Right lung (tissue), 5 donors: ENCODE results near the gene KLF5. TPM values are rescaled to one million over a fixed set of nuclear protein-coding genes. Genes with fewer than 3 reads are reported as not detected.
"Not testable (repeated sequence)": the region's sequence is repeated elsewhere in the genome, so short reads cannot be mapped to it uniquely, and the experiment has no call there.

Experiments used
- DNase-seq, 2 donors: peaks; one replicate each; pipeline ENCODE4 v3.0.0-alpha.2; 2013
- polyA plus RNA-seq, 5 donors: library from polyadenylated mRNA; unstranded; fragments of 120-200 nt; gene quantifications; one replicate each; pipeline versions ENCODE4 v1.2.1 to v1.2.3, GENCODE V29; 2013; ENCODE audit warnings: inconsistent platforms in 1 of 5, low replicate concordance in 1 of 5; ENCODE audit not compliant: insufficient read length in 5 of 5, insufficient read depth in 1 of 5

The KLF5 gene
- polyA plus RNA-seq, 5 donors, result 14.7 to 32.0 (median 18.9) TPM

GRCh38 chr13:73082895-73083294, 24.1 kb downstream of the KLF5 start:
- DNase-seq, result no peak

GRCh38 chr13:73088332-73088935, 29.6 kb downstream of the KLF5 start:
- no peak for DNase-seq

GRCh38 chr13:73089213-73089612, 30.4 kb downstream of the KLF5 start:
- DNase-seq, result no peak

GRCh38 chr13:73090116-73090822, 31.5 kb downstream of the KLF5 start:
- DNase-seq, result no peak

DNA sequence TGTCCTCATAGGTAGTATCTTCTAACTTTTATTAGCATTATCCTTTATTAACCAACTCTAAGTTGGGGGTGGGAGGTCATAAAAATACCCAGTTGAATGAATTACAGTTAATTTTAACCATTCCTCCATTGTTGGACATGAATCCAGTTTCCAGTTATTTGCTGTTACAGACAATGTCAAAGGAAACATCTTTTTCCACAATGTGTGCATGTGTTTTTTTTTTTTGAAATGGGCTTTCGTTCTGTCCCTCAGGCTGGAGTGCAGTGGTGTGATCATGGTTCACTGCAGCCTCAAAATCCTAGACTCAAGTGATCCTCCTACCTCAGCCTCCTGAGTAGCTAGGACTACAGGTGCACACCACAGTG, 32.0 kb downstream of the KLF5 start:
- no peak for DNase-seq

DNA sequence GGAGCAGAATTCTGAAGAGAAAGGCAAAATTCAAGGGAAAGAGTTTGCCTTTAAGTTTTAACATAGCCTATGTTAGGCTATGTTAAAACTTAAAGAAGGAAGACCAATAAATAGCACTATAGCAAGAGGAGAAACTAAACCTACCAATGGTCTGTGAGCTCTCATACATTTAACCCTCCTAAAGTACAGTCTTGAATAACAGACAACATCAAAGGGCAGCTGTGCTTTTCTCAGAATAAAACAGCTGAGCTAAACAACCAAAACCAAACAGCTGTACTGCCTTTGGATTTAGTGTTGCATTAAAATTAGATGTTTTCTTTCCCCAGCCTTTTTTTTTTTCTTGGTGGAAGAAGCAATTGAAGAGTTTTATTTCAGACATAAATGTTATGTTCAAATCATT, 34.0 kb downstream of the KLF5 start:
- no peak for DNase-seq

- no peak for DNase-seq
Measured at GRCh38 chr13:73096173-73096572, 37.4 kb downstream of the KLF5 start.

DNA sequence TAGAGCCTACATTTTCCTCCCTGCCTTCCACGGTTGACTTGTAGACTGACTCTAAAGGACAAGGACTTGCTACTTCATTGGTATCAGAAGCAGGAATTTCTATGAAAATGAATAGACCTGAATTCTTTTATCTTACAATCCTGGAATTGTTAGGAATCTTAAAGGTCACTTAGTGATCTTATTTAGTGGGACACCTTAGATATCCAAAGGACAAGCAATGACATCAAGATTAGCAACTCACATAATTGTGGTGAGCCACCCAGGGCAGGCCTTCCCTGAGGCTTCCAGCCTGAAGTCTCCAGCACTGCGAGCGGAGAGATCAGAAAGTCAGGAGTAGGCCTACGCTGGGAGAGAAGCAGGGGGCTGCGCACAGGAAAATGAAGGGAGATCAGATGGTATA, 37.8 kb downstream of the KLF5 start:
- no peak for DNase-seq

- DNase-seq, result not testable (repeated sequence)
Measured at GRCh38 chr13:73100781-73101180, 42.0 kb downstream of the KLF5 start.

DNA sequence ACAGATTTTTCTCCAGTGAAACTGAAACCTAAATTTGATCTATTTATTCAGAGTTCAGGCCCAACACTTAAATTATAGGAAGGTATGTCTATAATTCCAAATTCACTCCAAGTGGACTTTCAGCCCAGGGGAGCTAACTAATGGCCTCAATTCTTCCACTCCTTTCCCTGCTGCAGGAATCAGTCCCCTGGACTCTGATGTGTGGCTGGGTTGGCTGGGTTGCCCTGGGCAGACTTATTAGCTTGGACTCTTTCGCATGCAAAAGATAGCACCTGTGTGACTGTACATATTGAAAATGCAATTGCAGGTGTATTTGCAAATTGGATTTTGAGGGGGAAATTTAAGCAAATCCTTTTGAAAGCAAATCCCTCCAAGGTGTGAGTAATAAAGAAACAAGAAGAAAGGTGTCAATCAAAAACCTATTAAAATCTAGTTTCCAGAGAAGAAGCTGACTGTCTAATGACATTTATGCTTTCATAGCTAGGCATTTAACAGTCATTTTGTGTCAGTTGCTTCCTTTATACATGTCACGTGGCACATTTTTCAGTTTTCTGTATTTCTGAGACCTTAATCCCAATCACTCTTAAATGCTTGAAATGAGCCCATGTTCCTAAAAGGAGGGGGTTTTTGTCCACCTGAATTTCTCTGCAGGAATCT, 42.7 kb downstream of the KLF5 start:
- no peak for DNase-seq

DNA sequence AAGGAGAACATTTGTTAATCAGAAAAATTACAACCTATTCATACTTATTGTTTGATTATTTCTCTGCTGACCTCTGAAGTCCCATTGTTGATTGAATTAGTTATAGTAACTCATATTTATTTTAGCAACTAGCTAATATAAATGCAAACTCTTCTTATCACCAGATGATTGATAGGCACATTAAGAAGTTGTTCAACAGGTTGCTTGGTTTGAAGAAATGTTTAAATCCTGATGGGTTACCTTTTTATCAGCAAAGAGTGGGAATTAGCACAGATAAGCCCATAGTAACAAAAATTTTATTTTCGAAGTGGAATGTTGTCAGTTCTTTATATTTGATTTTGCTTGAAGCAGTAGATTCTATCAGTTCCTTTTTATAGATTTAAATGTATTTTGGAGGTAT, 44.4 kb downstream of the KLF5 start:
- DNase-seq, result no peak

GRCh38 chr13:73106513-73107178, 47.8 kb downstream of the KLF5 start:
- DNase-seq, result peak in 1 of 2 donors; percentile 21

DNA sequence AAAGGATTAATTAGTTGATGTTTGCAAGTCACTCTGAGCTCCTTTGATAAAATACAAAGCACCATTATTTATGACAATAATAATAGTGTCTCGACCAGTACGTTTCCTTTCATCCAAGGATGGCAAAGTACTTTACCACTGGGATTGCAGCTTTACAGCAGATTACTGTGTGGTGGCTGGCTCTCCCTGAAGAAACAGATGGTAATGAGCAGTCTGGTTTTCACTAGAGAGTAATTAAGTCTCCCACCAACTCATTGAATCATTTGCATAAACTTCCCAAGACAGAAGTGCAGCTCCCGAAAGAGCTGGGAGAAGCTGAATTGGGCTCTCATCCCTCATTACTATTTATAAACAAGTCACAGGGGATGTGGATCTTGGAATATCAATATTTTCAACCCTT, 48.7 kb downstream of the KLF5 start:
- no peak for DNase-seq

DNA sequence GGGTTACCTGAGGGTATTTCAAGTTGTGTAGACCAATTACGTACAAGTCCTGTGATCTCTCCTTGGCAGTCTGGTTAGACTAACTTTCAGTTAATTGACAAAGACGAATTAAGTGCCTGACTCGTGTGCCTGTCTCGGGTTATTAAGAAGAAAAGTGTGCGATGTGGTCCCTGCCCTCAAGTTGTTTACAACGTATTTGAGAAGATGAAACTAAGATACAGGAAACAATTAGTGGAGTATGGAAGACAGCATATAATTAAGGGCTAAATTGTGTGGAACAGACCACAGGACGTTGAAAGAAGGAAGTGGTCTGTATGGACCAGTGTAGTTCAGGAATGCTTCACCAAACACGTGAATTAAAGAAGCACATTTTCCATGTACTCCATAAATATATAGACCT, 49.2 kb downstream of the KLF5 start:
- DNase-seq, result no peak

GRCh38 chr13:73109288-73109899, 50.6 kb downstream of the KLF5 start:
- DNase-seq, result no peak

- DNase-seq, result no peak
Measured at GRCh38 chr13:73109969-73110368, 51.2 kb downstream of the KLF5 start.

DNA sequence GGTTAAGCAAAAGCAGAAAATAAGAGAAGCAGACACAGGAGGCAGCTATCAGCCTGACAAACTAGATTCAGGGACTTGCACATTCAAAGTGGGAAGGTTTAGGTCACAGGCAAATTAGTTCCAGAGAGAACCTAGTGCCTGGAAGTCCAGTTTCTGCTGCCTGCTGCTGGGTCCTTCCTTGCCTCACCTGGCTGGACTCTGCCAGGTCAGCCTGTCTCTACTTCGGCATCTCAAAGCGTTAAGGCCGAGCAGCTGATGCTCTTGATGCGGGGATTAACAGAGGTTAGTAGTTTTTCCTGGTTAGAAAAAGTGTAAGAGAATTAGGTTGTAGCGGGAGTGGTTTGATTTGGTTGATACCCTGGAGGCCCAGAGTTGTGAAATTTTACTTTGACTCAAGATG, 52.0 kb downstream of the KLF5 start:
- DNase-seq, result no peak

- DNase-seq, result no peak
Measured at GRCh38 chr13:73111331-73111730, 52.5 kb downstream of the KLF5 start.

DNA sequence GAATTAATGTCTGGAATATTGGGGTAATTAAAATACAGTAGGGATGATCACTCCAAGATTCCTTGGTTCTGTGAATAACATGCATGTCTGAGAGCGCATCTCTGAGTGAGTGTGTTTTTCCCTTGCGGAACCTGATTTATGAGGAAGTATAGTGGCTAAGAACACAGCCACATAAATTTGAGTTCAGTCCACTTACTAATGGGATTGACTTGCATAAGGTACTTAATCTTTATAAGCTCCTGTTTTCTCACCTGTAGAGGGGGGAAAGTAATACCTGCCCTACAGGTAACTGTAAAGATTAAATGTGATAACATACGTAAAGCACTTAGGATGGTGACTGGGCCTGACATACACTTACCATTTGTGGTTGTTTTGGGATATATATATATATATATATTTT, 60.8 kb downstream of the KLF5 start:
- no peak for DNase-seq
